AG09319 (cell line): ENCODE data around the gene CDH13.

Source experiments
- DNase-seq: peaks from one replicate; pipeline ENCODE4 v3.0.0-alpha.2; 2010; ENCODE audit warnings: low read depth; ENCODE audit errors: extremely low read depth
- CTCF ChIP-seq: IDR thresholded peaks from 2 replicates; pipeline ENCODE4 v1.5.1; 2011; ENCODE audit warnings: low read depth, mild to moderate bottlenecking, inconsistent platforms, low read length, moderate library complexity

The CDH13 gene

GRCh38 chr16:83336603-83337002 lies 709.8 kb downstream of the CDH13 start:
- DNase-seq: peak; percentile 57
- no peak for TF ChIP-seq CTCF

DNA sequence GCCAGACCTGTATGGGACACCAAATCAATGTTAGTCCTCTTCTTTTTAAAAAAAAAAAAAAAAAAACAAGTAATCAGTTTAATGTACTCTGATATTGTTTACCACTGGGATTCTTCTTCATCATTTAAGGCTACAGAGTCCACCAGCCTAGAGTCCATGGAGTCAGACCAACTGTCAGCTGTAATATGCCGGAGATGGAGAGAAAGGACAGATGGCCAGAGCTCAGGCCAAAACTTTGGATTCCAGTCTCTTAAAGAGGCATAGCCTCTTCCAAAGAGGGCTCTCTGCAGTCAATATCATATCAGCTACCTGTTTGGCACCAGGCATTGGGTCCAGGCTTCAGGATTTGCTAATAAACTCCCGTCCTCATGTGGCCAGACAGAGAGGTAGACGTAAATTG lies 711.4 kb downstream of the CDH13 start:
- no peak for DNase-seq
- no peak for TF ChIP-seq CTCF

- TF ChIP-seq CTCF: no peak
- no peak for DNase-seq
These were observed 712.2 kb downstream of the CDH13 start for GRCh38 chr16:83338941-83339340.

DNA sequence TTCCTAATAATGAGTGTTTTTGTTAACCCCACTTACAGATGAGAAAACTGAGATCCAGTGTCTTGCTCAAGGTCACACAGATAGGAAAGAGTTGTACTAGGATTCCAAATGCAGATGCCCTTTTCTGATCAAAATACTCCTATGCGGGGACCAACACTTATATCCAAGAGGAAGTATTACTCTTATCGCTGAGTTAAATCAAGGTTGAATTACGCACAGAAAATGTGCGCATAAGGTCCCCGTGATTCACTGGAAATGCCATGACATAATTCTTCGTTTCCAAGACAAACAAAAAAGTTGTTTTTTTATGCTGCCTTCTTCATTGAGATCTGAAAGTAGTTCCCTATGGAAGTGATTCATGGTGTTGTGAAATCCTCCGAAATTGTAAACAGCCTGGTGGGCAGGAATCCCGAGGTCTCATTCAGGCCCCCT lies 717.2 kb downstream of the CDH13 start:
- peak; percentile 74 for DNase-seq
- no peak for TF ChIP-seq CTCF

DNA sequence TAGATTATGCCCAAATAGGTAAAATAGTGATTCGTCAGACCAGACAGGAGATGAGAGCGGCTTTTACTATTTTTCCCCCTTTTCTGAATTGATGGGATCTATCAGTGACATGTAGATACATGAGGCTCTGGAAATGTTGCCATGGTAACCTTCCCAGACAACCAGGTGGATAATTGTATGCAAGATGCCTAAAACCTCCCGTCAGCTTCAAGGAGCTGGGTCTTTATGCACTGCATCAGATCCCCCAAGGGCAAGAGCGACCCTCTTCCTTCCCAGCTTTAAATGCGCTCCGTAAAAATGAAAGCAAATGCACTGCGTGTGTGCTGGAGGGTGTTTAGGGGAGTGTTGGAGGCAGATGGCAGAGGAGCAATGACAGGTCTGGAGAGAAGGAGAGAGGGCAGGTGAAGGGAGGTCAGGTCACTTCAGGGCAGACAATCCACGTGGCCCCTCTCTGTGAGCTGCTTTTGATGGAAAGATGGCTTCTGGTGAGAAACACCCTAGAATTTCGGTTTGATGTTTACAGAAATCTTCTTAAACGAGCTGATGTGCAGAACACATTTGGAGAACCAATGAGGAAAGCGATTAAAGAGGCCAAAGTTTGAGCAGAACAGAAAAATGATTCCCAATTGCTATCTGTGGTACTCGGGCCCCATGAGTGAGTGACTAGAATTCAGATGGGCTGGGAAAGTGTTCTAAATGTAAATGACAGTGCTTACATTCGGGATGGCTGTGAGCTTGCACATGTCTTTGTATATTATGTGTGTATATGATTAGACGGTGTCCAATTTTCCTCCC lies 719.3 kb downstream of the CDH13 start:
- DNase-seq: no peak
- TF ChIP-seq CTCF: no peak

GRCh38 chr16:83348991-83349390 lies 722.2 kb downstream of the CDH13 start:
- TF ChIP-seq CTCF: no peak
- DNase-seq: no peak

DNA sequence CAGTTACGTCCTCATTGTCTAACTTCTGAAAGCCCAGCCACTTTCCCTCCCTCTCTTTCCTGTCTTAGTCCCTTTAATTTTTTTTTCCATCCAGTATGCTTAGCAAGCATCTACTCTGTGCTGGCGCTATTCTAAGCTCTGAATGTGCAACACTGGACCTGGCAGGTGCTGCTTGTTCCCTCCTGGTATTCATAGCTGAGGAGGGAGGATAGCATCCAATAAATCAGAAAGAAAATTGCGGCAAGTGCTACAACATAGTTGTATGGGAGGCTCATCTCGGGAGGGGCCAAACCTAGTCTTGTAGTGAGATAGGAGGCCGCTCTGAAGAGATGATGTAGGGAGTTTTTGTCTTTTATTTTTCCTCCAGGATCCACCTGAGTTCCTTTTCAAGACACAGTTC lies 723.7 kb downstream of the CDH13 start:
- no peak for TF ChIP-seq CTCF
- no peak for DNase-seq
